Measurements from ENCODE around the gene TBC1D13. TPM values are rescaled to one million over a fixed set of nuclear protein-coding genes. Genes with fewer than 3 reads are reported as not detected.

Gene TBC1D13
- total RNA-seq, 1 donor from 2014 or later: 27.1 TPM

GRCh38 chr9:128757602-128758001, 29.5 kb upstream of the TBC1D13 start:
- DNase-seq (ENCODE audit: low read depth): no peak
- TF ChIP-seq, protein P1, sequence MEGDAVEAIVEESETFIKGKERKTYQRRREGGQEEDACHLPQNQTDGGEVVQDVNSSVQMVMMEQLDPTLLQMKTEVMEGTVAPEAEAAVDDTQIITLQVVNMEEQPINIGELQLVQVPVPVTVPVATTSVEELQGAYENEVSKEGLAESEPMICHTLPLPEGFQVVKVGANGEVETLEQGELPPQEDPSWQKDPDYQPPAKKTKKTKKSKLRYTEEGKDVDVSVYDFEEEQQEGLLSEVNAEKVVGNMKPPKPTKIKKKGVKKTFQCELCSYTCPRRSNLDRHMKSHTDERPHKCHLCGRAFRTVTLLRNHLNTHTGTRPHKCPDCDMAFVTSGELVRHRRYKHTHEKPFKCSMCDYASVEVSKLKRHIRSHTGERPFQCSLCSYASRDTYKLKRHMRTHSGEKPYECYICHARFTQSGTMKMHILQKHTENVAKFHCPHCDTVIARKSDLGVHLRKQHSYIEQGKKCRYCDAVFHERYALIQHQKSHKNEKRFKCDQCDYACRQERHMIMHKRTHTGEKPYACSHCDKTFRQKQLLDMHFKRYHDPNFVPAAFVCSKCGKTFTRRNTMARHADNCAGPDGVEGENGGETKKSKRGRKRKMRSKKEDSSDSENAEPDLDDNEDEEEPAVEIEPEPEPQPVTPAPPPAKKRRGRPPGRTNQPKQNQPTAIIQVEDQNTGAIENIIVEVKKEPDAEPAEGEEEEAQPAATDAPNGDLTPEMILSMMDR (conservative IDR thresholded peaks at IDR 0.05; ENCODE audit: low read depth, low read length): no peak
- no peak overlapping the region for H3K4me3 ChIP-seq (ENCODE audit: low read depth, low read length)

DNA sequence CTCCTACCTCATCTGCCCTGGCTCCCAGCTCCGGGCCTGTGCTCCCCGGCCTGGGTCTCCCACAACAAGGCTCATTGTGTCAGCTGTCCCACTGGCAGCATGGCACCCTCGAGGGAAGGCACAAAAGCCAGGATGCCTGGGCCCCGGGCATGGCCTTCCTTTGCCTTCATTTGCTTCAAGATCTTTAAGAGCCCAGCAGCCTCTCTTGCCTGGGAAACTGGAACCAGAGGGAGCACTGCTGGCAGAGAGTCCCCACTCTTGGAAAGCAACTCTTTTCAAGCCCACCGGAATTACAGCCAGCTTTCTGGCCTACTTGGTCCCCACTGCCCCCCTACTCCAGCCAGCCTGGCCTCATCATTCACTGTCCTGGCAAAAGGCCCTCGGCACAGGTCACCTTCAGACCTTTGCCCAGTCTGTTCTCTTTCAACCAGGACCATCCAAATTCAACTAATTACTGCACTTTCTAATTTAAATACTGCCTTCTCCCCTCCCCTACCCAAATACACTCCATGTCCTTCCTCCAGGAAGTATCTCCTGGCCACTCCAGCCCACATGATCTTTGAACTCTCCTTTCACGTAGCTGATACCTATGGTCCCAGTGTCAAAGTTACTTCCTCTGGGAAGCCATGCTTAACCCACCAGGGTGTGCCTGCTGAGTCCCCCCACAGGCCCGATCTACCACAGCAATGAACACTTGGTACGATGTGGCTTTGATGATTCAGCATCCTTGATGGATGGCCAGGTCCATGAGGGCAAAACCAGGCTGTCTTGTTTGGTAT, 24.2 kb upstream of the TBC1D13 start:
- no peak overlapping the region for H3K4me3 ChIP-seq (ENCODE audit: low read depth, low read length)
- no peak for DNase-seq (ENCODE audit: low read depth)
- TF ChIP-seq, protein P1 (conservative IDR thresholded peaks at IDR 0.05; ENCODE audit: low read depth, low read length): no peak

DNA sequence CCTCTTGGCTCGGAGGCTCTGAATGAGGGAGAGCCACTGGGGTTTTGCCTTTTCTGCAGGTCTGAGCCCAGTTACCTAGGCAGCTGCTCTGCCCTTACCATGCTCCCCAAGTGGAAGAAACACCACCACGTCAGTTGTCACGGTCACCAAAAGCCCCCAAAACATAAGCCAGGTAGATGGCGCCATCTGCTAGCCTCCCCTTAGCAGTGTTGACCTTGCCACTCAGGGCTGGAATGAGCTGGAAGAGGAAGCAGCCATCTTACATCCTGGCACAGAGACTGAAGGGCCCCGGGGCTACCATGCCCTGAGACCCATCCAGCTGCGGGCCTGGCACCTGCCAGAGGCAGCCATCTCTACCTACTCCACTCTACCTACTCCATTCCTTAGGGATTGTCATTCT, 22.7 kb upstream of the TBC1D13 start:
- H3K4me3 ChIP-seq (ENCODE audit: low read depth, low read length): no peak overlapping the region
- TF ChIP-seq, protein P1 (conservative IDR thresholded peaks at IDR 0.05; ENCODE audit: low read depth, low read length): no peak
- no peak for DNase-seq (ENCODE audit: low read depth)

DNA sequence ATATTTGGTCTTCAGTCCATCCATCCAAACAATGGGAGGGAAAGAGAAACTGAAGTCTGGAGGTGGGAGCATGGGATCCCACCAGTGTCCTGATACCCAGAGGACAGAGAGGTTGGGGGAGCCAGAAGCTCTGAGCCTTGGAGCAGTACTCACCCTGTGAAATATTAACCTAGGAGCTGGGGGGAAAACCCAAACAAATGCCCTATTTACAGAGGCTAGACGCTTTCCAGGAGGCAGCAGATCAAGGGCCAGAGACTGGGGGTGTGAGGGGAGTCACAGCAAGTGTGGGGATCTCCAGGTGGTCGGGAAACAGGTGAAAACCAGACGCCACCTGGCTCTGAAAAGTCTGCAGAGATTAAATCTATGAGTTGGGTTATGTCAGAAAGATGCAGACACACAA, 21.6 kb upstream of the TBC1D13 start:
- DNase-seq (ENCODE audit: low read depth): no peak
- TF ChIP-seq, protein P1 (conservative IDR thresholded peaks at IDR 0.05; ENCODE audit: low read depth, low read length): no peak
- no peak overlapping the region for H3K4me3 ChIP-seq (ENCODE audit: low read depth, low read length)

- TF ChIP-seq, protein P1 (conservative IDR thresholded peaks at IDR 0.05; ENCODE audit: low read depth, low read length): no peak
- H3K4me3 ChIP-seq (ENCODE audit: low read depth, low read length): no peak overlapping the region
- DNase-seq (ENCODE audit: low read depth): no peak
These were observed 18.4 kb upstream of the TBC1D13 start for GRCh38 chr9:128768606-128769005.

- DNase-seq (ENCODE audit: low read depth): no peak
- peak overlapping the region; percentile 88 for H3K4me3 ChIP-seq (ENCODE audit: low read depth, low read length)
- TF ChIP-seq, protein P1 (conservative IDR thresholded peaks at IDR 0.05; ENCODE audit: low read depth, low read length): no peak
These were observed 16.6 kb upstream of the TBC1D13 start for GRCh38 chr9:128770286-128771030.
